GM23338 (cell line): ENCODE data around the gene HLA-DQB1. TPM values are rescaled to one million over a fixed set of nuclear protein-coding genes. Genes with fewer than 3 reads are reported as not detected.
"Not testable (repeated sequence)": the region's sequence is repeated elsewhere in the genome, so short reads cannot be mapped to it uniquely, and the experiment has no call there.

ENCODE experiments used
- ATAC-seq: fragments of 200-7000 bp; cut with Tn5 transposase; 3 replicates; pipeline ENCODE4 v1.9.1; 2020
- DNase-seq: peaks from one replicate; pipeline ENCODE4 v3.0.0-alpha.2; 2015; ENCODE audit warnings: low spot score
- H2AFZ ChIP-seq: fragments of 200-600 bp; sonication (generic); 2 replicates; pipeline ENCODE4 v1.8.0; 2016; ENCODE audit warnings: antibody characterized with exemption, mild to moderate bottlenecking, moderate library complexity
- H3F3A ChIP-seq: fragments of 200-600 bp; sonication (generic); replicated peaks from 2 replicates; pipeline ENCODE4 v1.8.0; 2017; ENCODE audit warnings: antibody characterized with exemption, mixed run types, low read depth
- H3K27ac ChIP-seq: fragments of 200-600 bp; sonication (generic); 2 replicates; pipeline ENCODE4 v1.6.1; 2016; ENCODE audit warnings: low read depth
- H3K27me3 ChIP-seq: fragments of 200-600 bp; sonication (generic); 2 replicates; pipeline ENCODE4 v1.8.0; 2016; ENCODE audit warnings: mild to moderate bottlenecking, mixed run types, moderate library complexity; ENCODE audit not compliant: insufficient read depth
- H3K36me3 ChIP-seq: fragments of 200-600 bp; sonication (generic); 2 replicates; pipeline ENCODE4 v1.8.0; 2016; ENCODE audit warnings: mild to moderate bottlenecking; ENCODE audit not compliant: insufficient read depth
- H3K4me1 ChIP-seq: fragments of 200-600 bp; sonication (generic); 2 replicates; pipeline ENCODE4 v1.8.0; 2016; ENCODE audit warnings: mild to moderate bottlenecking, moderate library complexity; ENCODE audit not compliant: insufficient read depth
- H3K4me2 ChIP-seq: fragments of 200-600 bp; sonication (generic); 2 replicates; pipeline ENCODE4 v1.7.1; 2017; ENCODE audit warnings: mixed run types
- H3K4me3 ChIP-seq: fragments of 200-600 bp; sonication (generic); 2 replicates; pipeline ENCODE4 v1.6.1; 2016; ENCODE audit warnings: mixed run types
- H3K79me2 ChIP-seq: fragments of 200-600 bp; sonication (generic); replicated peaks from 2 replicates; pipeline ENCODE4 v1.8.0; 2017; ENCODE audit warnings: mild to moderate bottlenecking; ENCODE audit not compliant: insufficient read depth
- H3K9me2 ChIP-seq: fragments of 200-600 bp; sonication (generic); 2 replicates; pipeline ENCODE4 v1.8.0; 2017; ENCODE audit not compliant: insufficient read depth
- H4K20me1 ChIP-seq: fragments of 200-600 bp; sonication (generic); replicated peaks from 2 replicates; pipeline ENCODE4 v1.8.0; 2017; ENCODE audit warnings: mild to moderate bottlenecking; ENCODE audit not compliant: insufficient read depth
- H3K27ac Mint-ChIP-seq: 2 replicates; pipeline ENCODE4 v1.8.0; 2020; ENCODE audit warnings: inconsistent platforms, mild to moderate bottlenecking, moderate library complexity, mixed read lengths
- H3K27me3 Mint-ChIP-seq: 3 replicates; pipeline ENCODE4 v1.8.0; 2022; ENCODE audit warnings: low read depth, mild to moderate bottlenecking, moderate library complexity, mixed read lengths, inconsistent platforms; ENCODE audit not compliant: insufficient read depth, poor library complexity
- H3K36me3 Mint-ChIP-seq: 3 replicates; pipeline ENCODE4 v1.8.0; 2021; ENCODE audit warnings: low read depth, mild to moderate bottlenecking, inconsistent platforms, moderate library complexity, mixed read lengths
- H3K4me1 Mint-ChIP-seq: 3 replicates; pipeline ENCODE4 v1.8.0; 2020; ENCODE audit warnings: mild to moderate bottlenecking, inconsistent platforms, mixed read lengths
- H3K4me3 Mint-ChIP-seq: 3 replicates; pipeline ENCODE4 v1.8.0; 2021; ENCODE audit warnings: moderate library complexity, mild to moderate bottlenecking, inconsistent platforms, mixed read lengths
- H3K9me3 Mint-ChIP-seq: 3 replicates; pipeline ENCODE4 v1.8.0; 2020; ENCODE audit warnings: moderate library complexity, mild to moderate bottlenecking, inconsistent platforms, mixed read lengths
- CREB1 ChIP-seq: fragments of 250-450 bp; sonication (Bioruptor Pico); IDR thresholded peaks from 2 replicates; pipeline ENCODE4 v1.5.0; 2020; ENCODE audit warnings: low read depth, mild to moderate bottlenecking, moderate library complexity
- CTCF ChIP-seq, 2 experiments: fragments of 200-600 bp in 1 of 2; sonication (generic) in 1 of 2; conservative IDR thresholded peaks; 2 replicates each; pipeline versions ENCODE4 v1.5.1 to v1.6.1; 2016 to 2017; ENCODE audit warnings: antibody characterized with exemption in 2 of 2, low read depth in 2 of 2, mild to moderate bottlenecking in 2 of 2, moderate library complexity in 1 of 2
- NANOG ChIP-seq: IDR thresholded peaks from 2 replicates; pipeline ENCODE4 v1.6.1; 2016; ENCODE audit warnings: antibody characterized with exemption, borderline replicate concordance
- REST ChIP-seq: IDR thresholded peaks from one replicate; pipeline ENCODE4 v1.6.1; 2018; ENCODE audit warnings: antibody characterized with exemption; ENCODE audit not compliant: unreplicated experiment
- ZNF331 ChIP-seq: fragments of 250-450 bp; sonication (Bioruptor Pico); IDR thresholded peaks from 2 replicates; pipeline ENCODE4 v1.5.0; 2020; ENCODE audit warnings: low read depth, mild to moderate bottlenecking, moderate library complexity
- polyA plus RNA-seq: library from polyadenylated mRNA; unstranded; fragments of >200 nt; fragmentation: Nextera tagmentation; extraction: Ambion mirVana; gene quantifications from 2 replicates; pipeline ENCODE4 v1.2.1, GENCODE V29; 2016
- total RNA-seq: library from RNA; depleted of rRNA; stranded (reverse); fragments of >200 nt; shearing (Covaris generic); gene quantifications from 2 replicates; pipeline ENCODE4 v1.2.3, GENCODE V29; 2014

HLA-DQB1 gene
- total and polyA plus RNA-seq, 2 experiments from 2014 or later, result 5.7 to 6.5 TPM

GRCh38 chr6:32713241-32713640 is 46.8 kb upstream of the HLA-DQB1 start (continued):
- TF ChIP-seq REST, result no peak
- no peak for TF ChIP-seq NANOG
- no peak for TF ChIP-seq ZNF331 (CRISPR knock-in tag)
- no peak for TF ChIP-seq CTCF (conservative IDR thresholded peaks at IDR 0.05; ENCODE audit: low read depth in 2 of 2)

- no peak overlapping the region for H3K4me2 ChIP-seq
- H3K9me2 ChIP-seq, result no peaks in the 10 kb centered on the region
- H3K27me3 Mint-ChIP-seq, result no peaks in the 10 kb centered on the region
- no peaks in the 10 kb centered on the region for H4K20me1 ChIP-seq
- no peak overlapping the region for H3K27ac ChIP-seq
- no peaks in the 10 kb centered on the region for H3F3A ChIP-seq
- peaks cover 7% of the 10 kb centered on the region for H3K9me3 Mint-ChIP-seq
- H3K79me2 ChIP-seq, result no peaks in the 10 kb centered on the region
- no peaks in the 10 kb centered on the region for H3K4me1 ChIP-seq
- H3K4me1 Mint-ChIP-seq, result no peaks in the 10 kb centered on the region
- H3K36me3 Mint-ChIP-seq, result no peaks in the 10 kb centered on the region
- no peak overlapping the region for H3K4me3 Mint-ChIP-seq
- H3K27me3 ChIP-seq, result no peaks in the 10 kb centered on the region
- ATAC-seq (no peak), DNase-seq (no peak)
- no peaks in the 10 kb centered on the region for H3K36me3 ChIP-seq
- H2AFZ ChIP-seq, result no peak overlapping the region
- TF ChIP-seq CREB1 (CRISPR knock-in tag) (no peak), REST (no peak), CTCF (conservative IDR thresholded peaks at IDR 0.05; ENCODE audit: low read depth in 2 of 2) (no peak)
- no peak overlapping the region for H3K27ac Mint-ChIP-seq
- no peak overlapping the region for H3K4me3 ChIP-seq
Observed at GRCh38 chr6:32709625-32710024, 43.2 kb upstream of the HLA-DQB1 start.

- DNase-seq, H3K27ac Mint-ChIP-seq, H3K36me3 Mint-ChIP-seq, H3K4me3 ChIP-seq, H3K27me3 Mint-ChIP-seq, H3K4me2 ChIP-seq, H3F3A ChIP-seq, H3K36me3 ChIP-seq, H3K4me3 Mint-ChIP-seq, H2AFZ ChIP-seq, H3K9me2 ChIP-seq, H3K27ac ChIP-seq, H3K27me3 ChIP-seq, H4K20me1 ChIP-seq, H3K4me1 ChIP-seq, H3K4me1 Mint-ChIP-seq, H3K9me3 Mint-ChIP-seq, H3K79me2 ChIP-seq, ATAC-seq: not testable (repeated sequence)
Observed at GRCh38 chr6:32705164-32705563, 38.7 kb upstream of the HLA-DQB1 start.
